ENCODE results near the gene MAP2K5. TPM values are rescaled to one million over a fixed set of nuclear protein-coding genes. Genes with fewer than 3 reads are reported as not detected.

Gene MAP2K5
- total RNA-seq, 1 donor from 2014 or later = 11.6 TPM

DNA sequence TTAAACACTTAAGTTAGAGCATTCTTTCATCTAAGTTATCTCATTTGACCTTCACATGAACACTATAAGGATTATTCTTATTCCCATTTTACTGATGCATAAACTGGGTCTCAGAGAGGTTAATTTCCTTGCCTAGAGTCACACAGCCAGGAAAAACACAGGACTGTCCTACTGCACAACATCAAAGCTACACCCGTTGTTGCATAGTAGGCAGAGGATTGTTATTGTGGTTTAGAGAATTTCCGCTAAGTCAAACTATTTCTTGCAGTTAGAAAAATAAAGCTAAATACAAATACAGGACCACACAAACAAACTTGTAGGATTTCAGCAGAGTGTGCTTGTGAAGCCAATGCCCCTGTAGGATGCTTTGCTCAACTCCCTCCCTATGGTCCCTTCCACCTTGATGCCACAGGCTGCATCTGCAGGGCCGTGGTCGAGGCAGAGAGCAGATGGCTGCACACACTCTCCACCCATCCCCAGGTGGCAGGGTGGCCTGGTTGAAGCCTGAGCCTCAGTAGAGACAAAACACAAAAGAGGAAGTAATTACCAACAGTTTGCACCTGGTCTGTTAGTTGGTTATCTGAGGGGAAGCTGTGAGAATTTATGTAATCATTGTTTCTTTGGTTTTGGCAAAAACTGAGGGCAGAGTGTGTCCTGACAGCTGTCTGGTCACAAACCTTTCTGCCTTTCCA is 241.7 kb downstream of the MAP2K5 start:
- no peak for DNase-seq

GRCh38 chr15:67784856-67785430 is 242.4 kb downstream of the MAP2K5 start:
- DNase-seq = no peak

DNA sequence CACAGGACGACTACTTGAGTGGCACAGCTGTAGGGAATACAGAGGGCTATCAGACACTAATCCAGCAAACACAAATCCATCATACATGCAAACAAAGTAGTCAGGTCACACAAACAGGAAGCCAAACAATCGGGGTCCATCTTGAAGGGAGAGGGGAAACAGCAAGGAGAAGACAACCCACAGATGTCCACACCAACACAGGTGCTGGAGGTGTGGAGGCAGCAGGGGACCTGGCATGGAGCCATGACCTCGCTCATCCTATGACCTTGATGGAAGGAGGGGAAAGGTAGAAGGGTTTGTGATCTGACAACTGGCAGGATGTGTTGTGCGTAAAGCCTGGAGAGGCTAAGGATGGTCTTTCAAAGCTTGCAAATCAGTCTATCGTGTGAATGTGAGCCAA is 242.9 kb downstream of the MAP2K5 start:
- DNase-seq = no peak

DNA sequence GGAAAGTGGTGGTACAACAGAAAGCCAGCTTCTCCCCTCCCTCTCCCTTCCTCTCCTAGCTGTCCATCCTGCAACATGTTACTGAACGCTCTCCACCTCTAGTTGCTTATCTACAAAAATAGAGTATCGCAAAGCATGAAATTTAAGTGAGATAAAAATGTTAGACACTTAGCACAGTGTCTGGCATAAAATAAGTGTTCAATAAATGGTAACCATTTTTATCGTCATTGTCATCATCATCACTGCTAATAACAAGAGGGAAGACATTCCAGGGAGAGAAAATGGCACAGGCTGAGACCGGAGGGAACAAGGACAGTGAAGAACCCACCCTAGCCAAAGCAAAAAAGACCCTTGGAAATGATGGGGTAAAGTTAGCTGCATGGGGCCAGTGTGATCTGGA is 244.1 kb downstream of the MAP2K5 start:
- DNase-seq = no peak

DNA sequence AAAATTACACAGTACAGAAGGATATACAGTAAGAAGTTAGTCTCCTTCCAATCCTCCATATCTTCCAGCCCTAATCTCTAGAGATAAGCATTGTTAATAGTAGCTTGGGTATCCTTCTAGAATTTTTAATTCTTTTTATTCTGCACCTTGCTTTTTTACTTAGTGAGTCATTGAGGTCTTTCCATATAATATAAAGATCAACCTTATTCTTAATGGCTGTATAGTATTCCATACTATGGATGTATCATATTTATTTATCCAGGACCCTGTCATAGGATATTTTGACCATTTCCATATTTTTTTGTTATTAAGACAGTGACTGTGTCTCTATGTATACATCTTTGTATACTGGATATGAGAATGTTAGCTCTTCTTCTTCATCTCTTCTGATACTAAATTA is 246.5 kb downstream of the MAP2K5 start:
- DNase-seq = no peak

DNA sequence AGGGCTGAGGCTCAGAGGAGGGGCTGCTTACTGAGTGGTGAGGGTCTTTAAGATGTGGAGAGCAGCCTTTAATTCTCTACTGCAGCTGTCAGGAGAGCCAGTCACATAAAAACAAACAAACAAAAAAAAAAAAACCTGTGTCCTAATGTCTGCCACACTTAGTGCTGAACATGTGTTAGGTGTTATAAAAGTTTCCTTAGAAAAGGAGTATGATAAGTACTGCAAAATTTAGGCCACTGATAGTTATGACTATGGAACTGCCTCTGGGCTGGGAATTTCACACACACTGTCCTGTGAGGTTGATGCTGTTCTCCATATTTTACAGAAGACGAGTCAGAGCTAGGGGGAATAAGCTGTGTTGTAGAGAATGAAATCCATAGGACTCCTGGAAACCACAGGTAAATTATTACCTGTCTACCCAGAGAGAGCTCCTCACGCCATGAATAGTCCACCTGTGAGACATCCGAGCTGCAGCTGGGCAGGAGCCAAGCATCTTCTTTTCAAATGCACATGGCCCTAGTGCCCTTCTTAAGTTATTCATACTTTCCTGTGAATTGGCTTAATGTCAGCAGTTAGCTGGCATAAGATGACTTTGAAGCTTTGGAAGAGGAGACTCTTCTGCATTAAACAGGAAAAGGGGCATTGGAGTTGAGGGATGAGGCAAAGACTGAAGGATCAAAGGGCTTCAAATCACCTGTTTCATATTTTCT is 248.3 kb downstream of the MAP2K5 start:
- no peak for DNase-seq

GRCh38 chr15:67792250-67792942 is 249.9 kb downstream of the MAP2K5 start:
- DNase-seq = no peak

GRCh38 chr15:67794832-67795574 is 252.5 kb downstream of the MAP2K5 start:
- DNase-seq = no peak

- no peak for DNase-seq
Measured at GRCh38 chr15:67796196-67797127, 254.0 kb downstream of the MAP2K5 start.

DNA sequence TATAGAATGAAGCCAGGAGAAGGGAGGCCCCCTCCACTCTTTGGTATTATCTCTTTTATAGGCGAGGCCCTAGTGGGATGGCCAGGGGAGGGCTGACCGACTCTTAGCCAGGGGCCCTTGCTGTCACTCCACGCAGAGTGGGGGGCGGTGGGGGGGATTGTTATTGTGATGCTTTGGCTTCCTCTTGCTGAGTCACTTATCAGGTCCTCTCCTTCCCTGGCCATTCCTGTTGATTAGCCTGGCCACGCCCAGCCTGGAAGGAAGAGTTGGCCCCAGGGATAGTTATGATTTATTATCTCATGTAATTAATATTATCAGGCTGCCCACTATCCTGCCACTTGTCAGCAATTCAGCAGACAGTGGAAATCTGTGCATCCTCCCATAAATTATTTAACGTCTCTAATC is 257.3 kb downstream of the MAP2K5 start:
- DNase-seq = no peak

- no peak for DNase-seq
Measured at GRCh38 chr15:67801142-67801541, 258.6 kb downstream of the MAP2K5 start.

GRCh38 chr15:67801926-67802914 is 259.7 kb downstream of the MAP2K5 start:
- DNase-seq = no peak

DNA sequence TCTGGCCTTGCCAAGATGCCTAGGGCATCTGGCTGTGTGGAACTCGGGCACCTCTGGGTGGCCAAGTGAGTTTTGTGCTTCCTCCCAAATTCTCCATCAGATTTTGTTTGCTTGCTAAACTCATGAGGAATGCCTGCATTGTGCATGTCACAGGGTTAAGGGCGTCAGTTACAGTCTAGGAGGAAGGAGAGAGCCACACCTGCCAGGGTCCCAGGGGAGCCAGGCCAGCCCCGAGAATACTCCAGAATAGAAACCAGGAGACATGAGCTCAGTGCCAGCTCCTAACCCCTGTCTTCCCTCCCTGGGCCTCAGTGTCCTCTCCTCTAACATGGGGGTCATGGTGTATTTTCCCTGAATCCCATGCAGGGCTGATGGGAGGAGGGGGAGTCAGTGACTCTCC is 260.8 kb downstream of the MAP2K5 start:
- no peak for DNase-seq

- no peak for DNase-seq
Measured at GRCh38 chr15:67803996-67804843, 261.7 kb downstream of the MAP2K5 start.

- no peak for DNase-seq
Measured at GRCh38 chr15:67805008-67805665, 262.6 kb downstream of the MAP2K5 start.

DNA sequence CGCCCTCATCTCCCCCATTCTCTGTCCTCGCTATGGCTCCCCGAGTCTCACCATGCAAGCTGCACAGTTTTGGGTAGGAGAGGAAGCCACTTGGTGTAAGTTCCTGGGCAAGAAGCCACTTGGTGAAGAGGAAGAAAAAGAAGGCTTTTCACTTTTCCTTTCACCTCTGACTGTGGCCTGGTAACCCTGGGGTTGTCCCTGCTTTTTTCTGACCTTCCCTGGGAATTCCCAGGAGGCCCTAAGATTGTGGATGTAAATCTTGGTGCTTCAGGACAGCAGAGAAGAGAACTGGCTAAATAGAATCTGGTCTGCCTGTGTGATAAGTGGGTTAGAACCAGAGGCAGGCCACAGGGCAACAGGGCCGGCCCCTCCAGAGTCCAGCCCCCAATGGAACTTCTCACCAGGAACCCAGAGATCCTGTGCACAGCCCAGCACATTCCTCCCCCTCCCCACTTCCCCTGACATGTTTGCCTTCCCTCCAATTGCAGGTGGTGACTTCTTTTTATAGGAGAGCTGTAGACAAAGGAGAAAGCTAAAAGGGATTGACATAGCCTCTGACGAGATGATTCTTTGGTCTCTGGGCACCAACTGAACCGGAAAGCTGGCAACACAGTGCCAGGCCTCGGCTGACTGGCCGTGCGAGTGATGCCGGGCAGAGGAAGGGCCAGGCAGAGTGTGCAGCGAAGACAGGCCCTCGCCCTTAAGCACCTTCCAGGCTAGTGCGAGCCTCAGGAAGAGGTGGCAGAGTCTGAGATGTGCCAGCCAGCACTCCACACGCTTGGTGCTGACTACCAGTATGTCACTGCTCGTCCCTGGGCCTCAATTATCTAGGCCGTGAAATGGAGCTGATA is 263.4 kb downstream of the MAP2K5 start:
- no peak for DNase-seq

DNA sequence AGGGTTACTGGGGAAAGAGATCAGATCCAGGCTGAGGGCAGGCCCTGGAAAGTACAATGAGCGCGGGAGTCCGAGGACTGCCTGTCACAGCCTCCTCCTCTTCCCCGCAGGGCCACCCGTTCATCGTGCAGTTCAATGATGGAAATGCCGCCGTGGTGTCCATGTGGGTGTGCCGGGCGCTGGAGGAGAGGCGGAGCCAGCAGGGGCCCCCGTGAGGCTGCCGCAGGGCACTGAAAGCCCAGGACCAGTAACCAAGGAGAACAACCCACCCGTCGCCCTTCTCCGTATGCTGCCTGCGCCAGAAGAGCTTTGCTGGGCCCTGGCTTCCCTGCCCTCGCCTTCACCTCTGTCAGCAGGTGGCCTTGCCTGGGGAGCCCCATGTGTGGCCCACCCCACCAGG is 264.0 kb downstream of the MAP2K5 start:
- no peak for DNase-seq
